ENCODE data around the gene KDELR1. TPM values are rescaled to one million over a fixed set of nuclear protein-coding genes. Genes with fewer than 3 reads are reported as not detected.

The KDELR1 gene
- total RNA-seq, 2 donors from 2014 or later = 226 to 236 TPM

Other genes starting within 250 kb of the KDELR1 start
- gene LIG1, start 221.2 kb downstream of the KDELR1 start, total RNA-seq = 10 to 100 TPM; 18.1 to 29.5 TPM
- gene ZSWIM9, start 220.9 kb downstream of the KDELR1 start, total RNA-seq = 1 to 10 TPM; 5.8 to 7.1 TPM
- gene CARD8, start 135.6 kb downstream of the KDELR1 start, total RNA-seq = 10 to 100 TPM; 15.3 to 23.4 TPM
- under 1 TPM in 1 of 2 donors, not detected in 1; 0.34 TPM for gene ZNF114, start 121.5 kb downstream of the KDELR1 start, total RNA-seq
- 10 to 100 TPM in 1 of 2 donors, 1 to 10 TPM in 1; 8.4 to 33.4 TPM for gene EMP3, start 66.0 kb downstream of the KDELR1 start, total RNA-seq
- 10 to 100 TPM; 12.5 to 18.4 TPM for gene TMEM143, start 27.6 kb downstream of the KDELR1 start, total RNA-seq
- not detected for gene SYNGR4, start 27.2 kb downstream of the KDELR1 start, total RNA-seq
- gene GRIN2D, start 2.1 kb upstream of the KDELR1 start, total RNA-seq = under 1 TPM; 0.37 to 0.61 TPM
- gene GRWD1, start 54.4 kb upstream of the KDELR1 start, total RNA-seq = 10 to 100 TPM; 22.3 to 25.1 TPM
- 1 to 10 TPM in 1 of 2 donors, under 1 TPM in 1; 0.34 to 1.2 TPM for gene KCNJ14, start 64.0 kb upstream of the KDELR1 start, total RNA-seq
- 10 to 100 TPM; 68.3 to 75.6 TPM for gene CYTH2, start 77.8 kb upstream of the KDELR1 start, total RNA-seq
- gene LMTK3, start 120.3 kb upstream of the KDELR1 start, total RNA-seq = 1 to 10 TPM in 1 of 2 donors, under 1 TPM in 1; 0.87 to 1.1 TPM
- under 1 TPM; 0.87 to 0.89 TPM for gene SULT2B1, start 160.6 kb upstream of the KDELR1 start, total RNA-seq
- not detected for gene SPACA4, start 215.2 kb upstream of the KDELR1 start, total RNA-seq
- gene FAM83E, start 223.5 kb upstream of the KDELR1 start, total RNA-seq = 100 to 1,000 TPM; 180 to 247 TPM
- gene RPL18, start 227.6 kb upstream of the KDELR1 start, total RNA-seq = 1,000 to 10,000 TPM; 1,328 to 1,333 TPM
- 10 to 100 TPM; 45.1 to 51.0 TPM for gene SPHK2, start 228.0 kb upstream of the KDELR1 start, total RNA-seq
- 10 to 100 TPM in 1 of 2 donors, 1 to 10 TPM in 1; 6.9 to 14.6 TPM for gene DBP, start 245.8 kb upstream of the KDELR1 start, total RNA-seq

All from left colon (tissue), 2 donors.